ENCODE data around the gene THBS4. TPM values are rescaled to one million over a fixed set of nuclear protein-coding genes. Genes with fewer than 3 reads are reported as not detected.

Gene THBS4
- total and polyA plus RNA-seq, 12 donors: 41.1 to 180 (median 67.5) TPM

DNA sequence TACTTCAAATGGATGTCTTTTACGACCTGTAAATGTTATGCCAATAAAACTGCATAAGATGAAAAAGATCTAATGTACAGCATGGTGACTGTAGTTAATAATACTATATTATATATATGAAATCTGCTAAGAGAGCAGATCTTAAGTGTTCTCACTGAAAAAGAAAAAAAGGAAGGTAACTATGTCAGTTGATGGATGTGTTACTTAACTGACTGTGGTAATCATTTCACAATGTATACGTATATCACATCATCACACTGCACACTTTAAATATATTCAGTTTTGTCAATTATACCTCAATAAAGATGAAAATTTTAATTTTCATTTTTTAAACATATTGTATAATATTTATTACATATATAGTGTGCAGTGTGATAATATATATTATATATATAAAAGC, 31.9 kb downstream of the THBS4 start:
- intact Hi-C loops (cut with DNase I): no loop called here
- DNase-seq (no peak), ATAC-seq (no peak)
- Histone ChIP-seq H3K27ac (no peak overlapping the region), H3K36me3 (peaks cover 0 to 69% (median 0%) of the 10 kb centered on the region in 9 donors), H3K4me1 (peaks cover 5 to 26% (median 17%) of the 10 kb centered on the region in 9 donors), H3K9me3 (no peaks in the 10 kb centered on the region), H3K4me3 (no peak overlapping the region), H3K27me3 (no peaks in the 10 kb centered on the region)
- TF ChIP-seq, protein P1, sequence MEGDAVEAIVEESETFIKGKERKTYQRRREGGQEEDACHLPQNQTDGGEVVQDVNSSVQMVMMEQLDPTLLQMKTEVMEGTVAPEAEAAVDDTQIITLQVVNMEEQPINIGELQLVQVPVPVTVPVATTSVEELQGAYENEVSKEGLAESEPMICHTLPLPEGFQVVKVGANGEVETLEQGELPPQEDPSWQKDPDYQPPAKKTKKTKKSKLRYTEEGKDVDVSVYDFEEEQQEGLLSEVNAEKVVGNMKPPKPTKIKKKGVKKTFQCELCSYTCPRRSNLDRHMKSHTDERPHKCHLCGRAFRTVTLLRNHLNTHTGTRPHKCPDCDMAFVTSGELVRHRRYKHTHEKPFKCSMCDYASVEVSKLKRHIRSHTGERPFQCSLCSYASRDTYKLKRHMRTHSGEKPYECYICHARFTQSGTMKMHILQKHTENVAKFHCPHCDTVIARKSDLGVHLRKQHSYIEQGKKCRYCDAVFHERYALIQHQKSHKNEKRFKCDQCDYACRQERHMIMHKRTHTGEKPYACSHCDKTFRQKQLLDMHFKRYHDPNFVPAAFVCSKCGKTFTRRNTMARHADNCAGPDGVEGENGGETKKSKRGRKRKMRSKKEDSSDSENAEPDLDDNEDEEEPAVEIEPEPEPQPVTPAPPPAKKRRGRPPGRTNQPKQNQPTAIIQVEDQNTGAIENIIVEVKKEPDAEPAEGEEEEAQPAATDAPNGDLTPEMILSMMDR (IDR thresholded peaks at IDR 0.05): no peak
- WGBS, 2 donors: 93 to 96% methylated on average over 2 of the region's 2 CpGs

DNA sequence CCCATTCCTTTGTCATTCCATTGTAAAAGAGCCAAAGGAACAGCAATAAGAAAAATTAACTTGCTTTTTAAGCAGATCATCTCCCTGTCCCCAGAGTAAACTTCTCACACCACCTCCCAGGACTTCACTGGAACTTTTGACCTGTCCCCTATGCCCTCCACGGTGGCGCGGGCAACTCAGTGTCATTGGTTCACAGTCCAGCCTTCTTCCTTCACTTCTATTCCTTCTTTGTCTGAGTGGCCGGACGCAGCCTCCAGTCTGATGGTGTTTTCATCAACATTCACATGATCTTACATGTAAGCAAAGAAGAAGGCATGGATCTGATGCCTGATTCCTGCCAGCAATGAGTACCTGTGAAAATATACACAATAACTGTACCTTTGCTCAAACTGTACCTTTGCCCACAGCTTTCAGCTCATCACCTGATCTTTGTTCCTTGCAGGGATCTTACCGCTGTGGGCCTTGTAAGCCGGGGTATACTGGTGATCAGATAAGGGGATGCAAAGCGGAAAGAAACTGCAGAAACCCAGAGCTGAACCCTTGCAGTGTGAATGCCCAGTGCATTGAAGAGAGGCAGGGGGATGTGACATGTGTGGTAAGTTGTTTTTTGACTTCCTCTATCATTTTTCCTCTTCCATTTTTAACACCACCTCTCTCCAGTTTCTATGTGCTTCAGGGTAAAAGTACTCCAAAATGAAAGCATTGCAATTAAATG, 32.5 kb downstream of the THBS4 start:
- Histone ChIP-seq H3K36me3 (peaks cover 0 to 74% (median 4%) of the 10 kb centered on the region in 9 donors), H3K9me3 (no peaks in the 10 kb centered on the region)
- TF ChIP-seq, protein P1 (IDR thresholded peaks at IDR 0.05): no peak

DNA sequence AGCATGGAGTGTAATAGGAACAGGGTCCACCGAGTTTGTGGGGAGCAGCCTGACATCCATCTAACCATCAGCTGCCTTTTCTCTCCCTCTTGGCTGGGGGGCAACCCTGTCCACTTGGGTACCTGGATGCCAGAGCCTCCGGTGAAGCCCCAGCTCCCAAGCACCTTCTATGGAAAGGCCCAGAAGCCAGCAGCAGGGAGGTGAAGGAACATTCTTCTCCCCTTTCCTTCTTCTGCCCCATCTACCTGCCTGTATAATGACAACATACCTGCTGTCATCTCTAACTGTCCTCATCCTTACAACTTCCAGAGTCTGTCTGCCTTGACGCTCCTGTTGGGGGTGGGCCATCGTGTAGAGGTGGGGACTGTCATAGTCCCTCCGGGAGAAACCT, 33.1 kb downstream of the THBS4 start:
- H3K36me3 ChIP-seq: peaks cover 0 to 74% (median 4%) of the 10 kb centered on the region in 9 donors
- 95 to 98% methylated on average over 5 of the region's 5 CpGs for WGBS, 2 donors
- DNase-seq (no peak), ATAC-seq (no peak)
- H3K4me3 ChIP-seq: no peak overlapping the region
- TF ChIP-seq, protein P1 (IDR thresholded peaks at IDR 0.05): no peak
- intact Hi-C loops (cut with DNase I): no loop called here
- H3K27me3 ChIP-seq: no peaks in the 10 kb centered on the region
- H3K4me1 ChIP-seq: peaks cover 5 to 26% (median 17%) of the 10 kb centered on the region in 9 donors
- H3K27ac ChIP-seq: peak overlapping the region in 1 of 10 donors; percentile 37
- H3K9me3 ChIP-seq: no peaks in the 10 kb centered on the region

More for the DNA sequence above, 32.5 kb downstream of the THBS4 start:
- ATAC-seq (no peak), DNase-seq (no peak)
- intact Hi-C loops (cut with DNase I): no loop called here
- no peak overlapping the region for H3K4me3 ChIP-seq
- no peak overlapping the region for H3K27ac ChIP-seq
- 96 to 97% methylated on average over 8 of the region's 8 CpGs for WGBS, 2 donors
- H3K27me3 ChIP-seq: no peaks in the 10 kb centered on the region
- peaks cover 5 to 26% (median 17%) of the 10 kb centered on the region in 9 donors for H3K4me1 ChIP-seq

DNA sequence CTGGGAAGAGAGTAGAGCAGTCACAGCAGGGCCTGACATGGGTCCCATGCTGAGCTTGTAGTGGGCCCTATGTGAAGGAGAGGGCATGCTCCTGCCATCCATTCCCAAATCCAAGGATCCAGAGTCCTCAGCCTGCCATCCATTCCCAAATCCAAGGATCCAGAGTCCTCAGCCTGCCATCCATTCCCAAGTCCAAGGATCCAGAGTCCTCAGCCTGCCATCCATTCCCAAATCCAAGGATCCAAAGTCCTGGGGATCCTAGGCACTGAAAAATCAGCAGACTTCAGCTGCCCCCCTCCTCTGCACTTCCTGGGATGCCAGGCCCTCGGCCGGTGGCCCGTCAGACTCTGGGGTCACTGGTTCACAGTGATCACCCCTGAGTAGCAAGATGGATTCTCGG, 33.6 kb downstream of the THBS4 start:
- DNase-seq (no peak), ATAC-seq (no peak)
- intact Hi-C loops (cut with DNase I): no loop called here
- H3K9me3 ChIP-seq: no peaks in the 10 kb centered on the region
- H3K4me3 ChIP-seq: no peak overlapping the region
- H3K36me3 ChIP-seq: peaks cover 0 to 78% (median 4%) of the 10 kb centered on the region in 9 donors
- WGBS, 2 donors: 78 to 83% methylated on average over 4 of the region's 4 CpGs
- TF ChIP-seq, protein P1 (IDR thresholded peaks at IDR 0.05): no peak
- peaks cover 5 to 26% (median 17%) of the 10 kb centered on the region in 9 donors for H3K4me1 ChIP-seq
- H3K27me3 ChIP-seq: no peaks in the 10 kb centered on the region
- H3K27ac ChIP-seq: peak overlapping the region in 3 of 10 donors; percentile 37 to 81 (median 55)
